Right cardiac atrium (tissue), 5 donors: Measurements from ENCODE around the gene ALPP. TPM values are rescaled to one million over a fixed set of nuclear protein-coding genes. Genes with fewer than 3 reads are reported as not detected.
"Not testable (repeated sequence)": the region's sequence is repeated elsewhere in the genome, so short reads cannot be mapped to it uniquely, and the experiment has no call there.

Source experiments
- ATAC-seq, 2 donors: fragments of 200-7000 bp; cut with Tn5 transposase; one replicate each; pipeline versions ENCODE4 v1.8.0 to v1.9.1; 2020; ENCODE audit warnings: moderate library complexity in 2 of 2, mild to moderate bottlenecking in 1 of 2
- DNase-seq, 3 donors: peaks; one replicate each; pipeline ENCODE4 v3.0.0-alpha.2; 2020
- H3K27ac ChIP-seq: one replicate; pipeline ENCODE4 v1.5.1; 2013; ENCODE audit warnings: mild to moderate bottlenecking, low read length, control low read depth, moderate library complexity
- H3K27me3 ChIP-seq: one replicate; pipeline ENCODE4 v1.6.1; 2013; ENCODE audit not compliant: control insufficient read depth, insufficient read depth
- H3K4me1 ChIP-seq: one replicate; pipeline ENCODE4 v1.6.1; 2013; ENCODE audit warnings: low read length; ENCODE audit not compliant: control insufficient read depth, insufficient read depth
- H3K4me3 ChIP-seq: one replicate; pipeline ENCODE4 v1.5.1; 2013; ENCODE audit warnings: low read length, control low read depth
- H3K9me3 ChIP-seq: one replicate; pipeline ENCODE4 v1.6.1; 2013; ENCODE audit warnings: low read length; ENCODE audit not compliant: control insufficient read depth
- WGBS: extraction: QIAGEN DNeasy Blood & Tissue Kit; methylation state at CpG from one replicate; pipeline ENCODE4 v1.1.7; 2013; 5-methylcytosine and 5-hydroxymethylcytosine counted together
- intact Hi-C, 4 donors: fragments of 100-400 bp; cut with DNase I; formaldehyde crosslinking; loops; one replicate each; pipeline versions ENCODE4 v1.11.0 to v1.14.0; 2022 to 2023
- polyA plus RNA-seq: library from polyadenylated mRNA; stranded (reverse); fragments of 200-250 nt; gene quantifications from one replicate; pipeline ENCODE4 v1.2.3, GENCODE V29; 2013
- total RNA-seq, 4 donors: library from RNA; stranded (reverse); fragmentation: NEBNext Ultra II Directional; extraction: Animal tissue kit (Norgen Biotek cat#: 25700); gene quantifications; one replicate each; pipeline ENCODE4 v1.2.1, GENCODE V29; 2021
- donor health status: healthy with polysubstance abuse.
- donor health status: DM: no; HTN: yes; CAD: no.
- donor health status: DM: no; HTN: no; CAD: no.
- donor health status: DM: no; HTN: yes; CAD: no; lungs with severe emphysema.
- donor health status: DM: yes; HTN: yes; CAD: no.

The ALPP gene
- total and polyA plus RNA-seq, 5 donors: not detected

DNA sequence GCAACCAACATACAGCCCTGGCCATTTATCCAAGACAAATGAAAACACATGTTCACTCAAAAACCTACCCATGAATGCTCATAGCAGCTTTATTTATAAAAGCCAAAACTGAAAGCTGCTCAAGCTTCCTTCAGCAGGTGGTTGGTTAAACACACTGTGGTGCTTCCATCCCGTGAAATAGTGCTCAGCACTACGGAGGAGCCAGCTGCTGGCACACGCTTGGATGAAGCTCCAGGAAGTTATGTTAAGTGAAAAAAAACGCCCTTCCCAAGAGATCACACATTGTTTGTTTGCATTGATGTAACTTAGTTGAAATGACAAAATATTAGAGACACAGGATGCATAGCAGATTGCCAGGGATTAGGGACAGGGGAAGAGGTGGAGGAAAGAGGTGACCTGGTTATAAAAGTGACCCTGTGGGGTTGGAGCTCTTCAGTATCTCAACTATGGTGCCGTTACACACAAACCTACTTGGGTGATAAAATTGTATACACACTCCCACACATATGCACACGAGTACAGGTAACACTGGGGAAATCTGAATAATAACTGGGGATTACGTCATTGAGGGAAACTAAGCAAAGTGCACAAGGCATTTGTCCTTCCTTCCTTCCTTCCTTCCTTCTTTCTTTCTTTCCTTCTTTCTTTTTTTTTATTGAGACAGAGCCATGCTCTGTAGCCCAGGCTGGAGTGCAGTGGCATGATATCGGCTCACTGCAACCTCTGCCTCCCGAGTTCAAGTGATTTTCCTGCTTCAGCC, 21.9 kb downstream of the ALPP start:
- H3K4me3 ChIP-seq: no peak overlapping the region
- H3K4me1 ChIP-seq: no peaks in the 10 kb centered on the region
- ATAC-seq (no peak), DNase-seq (no peak)
- WGBS: 53% methylated on average over 9 of the region's 9 CpGs
- intact Hi-C loops: no loop called here
- H3K27ac ChIP-seq: no peak overlapping the region
- no peaks in the 10 kb centered on the region for H3K27me3 ChIP-seq
- H3K9me3 ChIP-seq: no peaks in the 10 kb centered on the region

GRCh38 chr2:232402518-232402917, 24.0 kb downstream of the ALPP start:
- Histone ChIP-seq H3K27ac (no peak overlapping the region), H3K4me3 (no peak overlapping the region), H3K4me1 (no peaks in the 10 kb centered on the region), H3K9me3 (no peaks in the 10 kb centered on the region), H3K27me3 (no peaks in the 10 kb centered on the region)
- intact Hi-C loops: no loop called here
- WGBS: 86% methylated on average over 3 of the region's 3 CpGs
- ATAC-seq (no peak), DNase-seq (no peak)

DNA sequence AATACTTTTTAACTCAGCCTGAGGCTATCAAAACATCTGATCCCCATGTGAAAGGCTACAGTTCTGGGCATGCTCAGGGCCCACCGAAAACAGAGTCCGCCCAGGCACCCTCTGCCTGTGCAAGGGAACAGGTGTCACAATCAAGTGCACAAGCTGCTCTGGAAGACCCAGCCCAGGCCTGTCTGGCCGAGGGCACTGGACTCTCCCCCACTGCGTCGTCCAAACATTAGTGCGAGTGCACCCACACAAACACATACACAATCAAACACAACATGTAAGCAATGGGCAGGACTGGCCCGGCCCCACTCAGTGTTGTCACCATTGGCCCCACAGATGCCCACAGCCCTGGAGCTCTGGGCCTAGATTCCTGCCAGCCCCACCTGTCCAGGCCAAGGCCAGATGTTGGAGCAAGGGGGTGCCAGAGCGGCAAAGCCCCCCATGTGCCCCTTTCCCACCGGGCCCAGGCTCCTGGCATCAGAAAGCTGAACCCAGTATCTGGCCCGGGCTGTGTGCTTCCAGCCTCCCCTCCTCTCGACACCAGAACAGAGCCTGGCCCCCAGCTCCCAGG, 27.5 kb downstream of the ALPP start:
- H3K4me1 ChIP-seq: no peaks in the 10 kb centered on the region
- intact Hi-C loops: no loop called here
- no peaks in the 10 kb centered on the region for H3K27me3 ChIP-seq
- ATAC-seq: no peak
- no peaks in the 10 kb centered on the region for H3K9me3 ChIP-seq
- 90% methylated on average over 11 of the region's 11 CpGs for WGBS
- no peak for DNase-seq
- no peak overlapping the region for H3K27ac ChIP-seq
- no peak overlapping the region for H3K4me3 ChIP-seq

- H3K9me3 ChIP-seq: no peaks in the 10 kb centered on the region
- 88% methylated on average over 17 of the region's 17 CpGs for WGBS
- H3K27ac ChIP-seq: no peak within 1 kb of the TSS
- H3K4me1 ChIP-seq: no peaks in the 10 kb centered on the region
- DNase-seq (no peak), ATAC-seq (no peak)
- no peak within 1 kb of the TSS for H3K4me3 ChIP-seq
- H3K27me3 ChIP-seq: no peaks in the 10 kb centered on the region
- intact Hi-C loops: no loop called here
These were observed 28.2 kb downstream of the ALPP start, which contains the start of gene ALPG for GRCh38 chr2:232406556-232407310. Gene ALPG (plus strand): TSS chr2:232406844. CDS start chr2:232406895, 51 bp downstream.

DNA sequence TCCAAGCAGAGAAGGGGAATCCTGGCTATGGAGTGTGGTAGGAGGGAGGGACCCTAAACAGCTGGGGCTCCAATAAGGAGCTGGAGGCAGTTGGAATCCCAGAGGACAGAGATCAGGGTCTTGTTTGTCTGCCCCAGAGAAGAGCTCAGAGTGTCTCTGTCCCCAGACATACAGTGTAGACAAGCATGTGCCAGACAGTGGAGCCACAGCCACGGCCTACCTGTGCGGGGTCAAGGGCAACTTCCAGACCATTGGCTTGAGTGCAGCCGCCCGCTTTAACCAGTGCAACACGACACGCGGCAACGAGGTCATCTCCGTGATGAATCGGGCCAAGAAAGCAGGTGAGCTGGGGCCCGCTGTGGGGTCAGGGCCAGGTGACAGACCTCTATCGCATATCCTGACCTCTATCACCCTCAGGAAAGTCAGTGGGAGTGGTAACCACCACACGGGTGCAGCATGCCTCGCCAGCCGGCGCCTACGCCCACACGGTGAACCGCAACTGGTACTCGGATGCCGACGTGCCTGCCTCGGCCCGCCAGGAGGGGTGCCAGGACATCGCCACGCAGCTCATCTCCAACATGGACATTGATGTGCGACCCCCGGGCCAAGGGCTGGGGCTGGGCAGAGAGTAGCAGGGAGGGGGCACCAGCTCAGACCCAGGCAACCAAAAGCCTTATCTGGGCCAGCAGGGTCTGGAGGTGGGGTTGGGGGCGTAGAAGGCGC, 29.0 kb downstream of the ALPP start:
- 91% methylated on average over 28 of the region's 30 CpGs for WGBS
- H3K4me3 ChIP-seq, DNase-seq, H3K27me3 ChIP-seq, H3K4me1 ChIP-seq, intact Hi-C loops, H3K27ac ChIP-seq, H3K9me3 ChIP-seq: not testable (repeated sequence)
- ATAC-seq: peak; percentile 31 to 35

GRCh38 chr2:232408269-232408668, 29.7 kb downstream of the ALPP start:
- WGBS: 85% methylated on average over 10 of the region's 10 CpGs
- H3K27me3 ChIP-seq, H3K4me3 ChIP-seq, intact Hi-C loops, H3K9me3 ChIP-seq, ATAC-seq, H3K4me1 ChIP-seq, DNase-seq, H3K27ac ChIP-seq: not testable (repeated sequence)

- H3K27me3 ChIP-seq, H3K27ac ChIP-seq, ATAC-seq, H3K9me3 ChIP-seq, H3K4me1 ChIP-seq, intact Hi-C loops, H3K4me3 ChIP-seq, DNase-seq: not testable (repeated sequence)
- WGBS: 54% methylated on average over 32 of the region's 40 CpGs
These were observed 31.1 kb downstream of the ALPP start for GRCh38 chr2:232409617-232410016.

DNA sequence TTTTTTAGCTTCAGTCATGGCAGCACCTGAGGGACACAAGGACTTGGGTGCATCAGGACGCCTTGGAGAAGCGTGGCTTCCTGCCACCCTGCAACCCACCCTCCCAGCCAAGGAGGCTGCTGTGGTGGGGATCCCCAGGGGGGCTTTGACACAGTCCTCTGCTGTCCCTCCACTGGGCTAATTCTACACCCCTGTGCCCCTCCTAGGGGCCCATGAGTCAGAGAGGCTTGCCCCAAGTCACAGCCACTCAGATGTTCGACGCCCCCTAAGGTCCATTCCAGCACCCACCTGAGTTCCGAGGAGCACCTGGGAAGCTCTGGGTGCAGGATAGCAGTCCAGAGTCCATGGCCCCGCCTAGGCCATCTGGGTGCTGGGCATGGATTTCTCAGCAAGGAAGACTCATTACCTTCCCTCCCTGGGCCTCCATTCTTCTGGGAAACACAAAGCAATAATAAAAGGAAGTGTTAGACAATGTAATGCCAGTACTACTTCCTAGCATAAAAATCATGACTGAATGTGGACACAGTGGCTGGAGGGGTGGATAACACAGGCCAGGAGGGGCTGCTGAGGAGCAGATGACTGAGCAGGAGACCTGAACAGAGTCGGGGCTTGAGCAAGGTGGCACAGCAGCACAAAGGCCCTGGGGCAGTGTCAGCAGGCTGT, 31.8 kb downstream of the ALPP start:
- no peaks in the 10 kb centered on the region for H3K27me3 ChIP-seq
- no peaks in the 10 kb centered on the region for H3K9me3 ChIP-seq
- no peak overlapping the region for H3K27ac ChIP-seq
- H3K4me3 ChIP-seq: no peak overlapping the region
- no peak for ATAC-seq
- DNase-seq: no peak
- intact Hi-C loops: no loop called here
- 81% methylated on average over 7 of the region's 7 CpGs for WGBS
- H3K4me1 ChIP-seq: no peaks in the 10 kb centered on the region

DNA sequence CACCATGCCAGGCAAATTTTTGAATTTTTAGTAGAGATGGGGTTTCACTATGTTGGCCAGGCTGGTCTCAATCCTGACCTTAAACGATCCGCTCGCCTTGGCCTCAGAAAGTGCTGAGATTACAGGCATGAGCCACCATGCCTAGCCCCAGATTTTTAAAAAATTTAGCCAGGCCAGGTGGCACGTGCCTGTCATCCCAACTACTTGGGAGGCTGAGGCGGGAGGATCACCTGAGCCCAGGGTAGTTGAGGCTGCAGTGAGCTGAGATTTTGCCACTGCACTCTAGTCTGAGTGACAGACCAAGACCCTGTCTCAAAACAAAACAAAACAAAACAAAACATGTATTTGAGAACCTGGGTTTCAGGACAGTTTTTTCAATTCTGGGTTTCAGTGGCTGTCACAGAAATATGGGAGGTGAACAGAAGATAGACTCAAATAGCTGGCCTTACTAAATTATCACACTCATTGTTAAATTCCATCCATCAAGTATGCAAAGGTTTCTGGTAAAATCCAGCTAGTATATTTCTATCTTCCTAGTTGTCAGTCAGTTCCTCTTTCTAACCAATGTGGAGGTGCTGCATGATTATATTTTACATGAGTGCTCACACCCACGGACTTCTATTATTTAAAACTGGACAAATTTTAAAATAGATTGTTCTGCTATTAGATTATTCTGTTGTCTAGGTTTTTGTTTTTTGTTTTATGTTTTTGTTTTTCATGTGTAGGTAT, 33.5 kb downstream of the ALPP start:
- Histone ChIP-seq H3K4me3 (no peak overlapping the region), H3K9me3 (no peaks in the 10 kb centered on the region), H3K27ac (no peak overlapping the region), H3K27me3 (no peaks in the 10 kb centered on the region), H3K4me1 (no peaks in the 10 kb centered on the region)
- WGBS: 85% methylated on average over 6 of the region's 6 CpGs
- no peak for ATAC-seq
- DNase-seq: no peak
- intact Hi-C loops: no loop called here

DNA sequence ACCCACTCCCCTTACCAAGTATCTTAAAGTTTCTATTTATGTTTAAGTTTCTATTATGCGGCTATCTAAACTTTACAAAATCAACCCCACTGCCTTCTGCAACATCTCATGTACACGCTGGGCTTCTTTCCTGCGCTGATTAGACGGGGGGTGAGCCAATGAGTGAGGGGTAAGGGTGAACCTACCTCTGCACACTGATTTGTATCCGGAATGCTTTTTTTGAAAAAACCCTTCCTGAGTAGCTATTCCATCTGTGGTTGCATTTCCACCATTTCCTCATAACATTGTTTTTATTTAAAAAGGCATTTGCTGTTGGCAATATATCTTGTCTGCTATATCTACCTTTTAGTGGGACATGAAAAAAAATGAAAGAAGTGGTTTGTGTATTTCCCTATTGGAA, 34.4 kb downstream of the ALPP start:
- DNase-seq (no peak), ATAC-seq (no peak)
- WGBS: 49% methylated on average over 5 of the region's 5 CpGs
- Histone ChIP-seq H3K9me3 (no peaks in the 10 kb centered on the region), H3K4me1 (no peaks in the 10 kb centered on the region), H3K27ac (no peak overlapping the region), H3K4me3 (no peak overlapping the region), H3K27me3 (no peaks in the 10 kb centered on the region)
- intact Hi-C loops: no loop called here
